Left lung (tissue), 10 donors: ENCODE measurements around the gene BCO2. TPM values are rescaled to one million over a fixed set of nuclear protein-coding genes. Genes with fewer than 3 reads are reported as not detected.

Source experiments
- ATAC-seq: fragments of 200-7000 bp; cut with Tn5 transposase; one replicate; pipeline ENCODE4 v1.9.1; 2020; ENCODE audit warnings: moderate library complexity
- DNase-seq, 4 donors: peaks; one replicate each; pipeline ENCODE4 v3.0.0-alpha.2; 2013 to 2020
- H3K27ac ChIP-seq, 2 donors: fragments of 200-600 bp; sonication (generic) in 1 of 2; one replicate each; pipeline versions ENCODE4 v1.5.0 to v1.8.0; 2020 to 2021
- H3K27me3 ChIP-seq, 2 donors: fragments of 200-600 bp; sonication (generic) in 1 of 2; one replicate each; pipeline versions ENCODE4 v1.5.0 to v1.8.0; 2020 to 2021
- H3K36me3 ChIP-seq, 2 donors: fragments of 200-600 bp; sonication (generic) in 1 of 2; one replicate each; pipeline versions ENCODE4 v1.5.0 to v1.8.0; 2020 to 2021
- H3K4me1 ChIP-seq, 2 donors: fragments of 200-600 bp; one replicate each; pipeline ENCODE4 v1.8.0; 2021
- H3K4me3 ChIP-seq, 2 donors: fragments of 200-600 bp; sonication (generic) in 1 of 2; one replicate each; pipeline versions ENCODE4 v1.5.0 to v1.8.0; 2020 to 2021; ENCODE audit warnings: mild to moderate bottlenecking in 1 of 2
- H3K9me3 ChIP-seq, 2 donors: fragments of 200-600 bp; sonication (generic) in 1 of 2; one replicate each; pipeline versions ENCODE4 v1.5.0 to v1.8.0; 2020 to 2021
- CTCF ChIP-seq, 2 donors: fragments of 200-600 bp; sonication (generic) in 1 of 2; IDR thresholded peaks; one replicate each; pipeline versions ENCODE4 v1.5.0 to v1.8.0; 2021; ENCODE audit warnings: antibody characterized with exemption in 2 of 2
- intact Hi-C, 2 donors: fragments of 100-400 bp; cut with DNase I; formaldehyde crosslinking; loops; one replicate each; pipeline versions ENCODE4 v1.11.2 to v1.14.2; 2022
- polyA plus RNA-seq, 6 donors: library from polyadenylated mRNA; unstranded; fragments of 120-200 nt; gene quantifications; one replicate each; pipeline ENCODE4 v1.2.1, GENCODE V29; 2013; ENCODE audit not compliant: insufficient read length in 6 of 6
- total RNA-seq, 2 donors: library from RNA; stranded (reverse); fragmentation: NEBNext Ultra II Directional; extraction: Animal tissue kit (Norgen Biotek cat#: 25700); gene quantifications; one replicate each; pipeline ENCODE4 v1.2.1, GENCODE V29; 2021
- donor health status: DM: no; HTN: yes; CAD: no.
- donor health status: DM: no; HTN: no; CAD: no.

The BCO2 gene
- total and polyA plus RNA-seq, 8 donors = 3.3 to 11.8 (median 9.4) TPM

GRCh38 chr11:112222303-112222702 lies 47.0 kb downstream of the BCO2 start:
- Histone ChIP-seq H3K27ac (no peak overlapping the region), H3K27me3 (no peaks in the 10 kb centered on the region), H3K36me3 (no peaks in the 10 kb centered on the region), H3K4me1 (peaks cover 2 to 6% of the 10 kb centered on the region in 2 donors), H3K4me3 (no peak overlapping the region), H3K9me3 (no peaks in the 10 kb centered on the region)
- no peak for DNase-seq
- TF ChIP-seq CTCF (IDR thresholded peaks at IDR 0.05) = no peak
- ATAC-seq = no peak
- intact Hi-C loops = no loop called here

GRCh38 chr11:112223121-112223520 lies 47.8 kb downstream of the BCO2 start:
- Histone ChIP-seq H3K4me3 (no peak overlapping the region), H3K27me3 (no peaks in the 10 kb centered on the region), H3K27ac (no peak overlapping the region), H3K4me1 (peaks cover 6 to 14% of the 10 kb centered on the region in 2 donors), H3K36me3 (no peaks in the 10 kb centered on the region), H3K9me3 (no peaks in the 10 kb centered on the region)
- no peak for DNase-seq
- ATAC-seq = no peak
- TF ChIP-seq CTCF (IDR thresholded peaks at IDR 0.05) = no peak
- intact Hi-C loops = no loop called here

GRCh38 chr11:112223754-112224532 lies 48.6 kb downstream of the BCO2 start:
- H3K9me3 ChIP-seq = no peaks in the 10 kb centered on the region
- H3K36me3 ChIP-seq = no peaks in the 10 kb centered on the region
- H3K27ac ChIP-seq = no peak overlapping the region
- TF ChIP-seq CTCF (IDR thresholded peaks at IDR 0.05) = no peak
- H3K27me3 ChIP-seq = no peaks in the 10 kb centered on the region
- H3K4me1 ChIP-seq = peaks cover 6 to 20% of the 10 kb centered on the region in 2 donors
- intact Hi-C loops = no loop called here
- ATAC-seq (no peak), DNase-seq (no peak)
- H3K4me3 ChIP-seq = no peak overlapping the region

GRCh38 chr11:112225753-112226061 lies 50.4 kb downstream of the BCO2 start:
- H3K9me3 ChIP-seq = no peaks in the 10 kb centered on the region
- ATAC-seq = no peak
- H3K36me3 ChIP-seq = peaks cover 0 to 15% of the 10 kb centered on the region in 2 donors
- intact Hi-C loops = no loop called here
- peaks cover 6 to 20% of the 10 kb centered on the region in 2 donors for H3K4me1 ChIP-seq
- peak overlapping the region; percentile 96 for H3K27ac ChIP-seq
- peak overlapping the region; percentile 67 to 79 for H3K4me3 ChIP-seq
- H3K27me3 ChIP-seq = no peaks in the 10 kb centered on the region
- no peak for DNase-seq
- TF ChIP-seq CTCF (IDR thresholded peaks at IDR 0.05) = no peak

GRCh38 chr11:112226062-112226830 lies 50.9 kb downstream of the BCO2 start, which contains the start of gene PTS:
Gene PTS, plus strand, starts transcription at chr11:112226428. Its CDS starts 16 bp downstream, at chr11:112226444.
- Histone ChIP-seq H3K9me3 (no peaks in the 10 kb centered on the region), H3K4me3 (peak within 1 kb of the TSS; percentile 67 to 79), H3K27me3 (no peaks in the 10 kb centered on the region), H3K27ac (peak within 1 kb of the TSS; percentile 96), H3K36me3 (peaks cover 0 to 20% of the 10 kb centered on the region in 2 donors), H3K4me1 (peaks cover 6 to 20% of the 10 kb centered on the region in 2 donors)
- no peak for TF ChIP-seq CTCF (IDR thresholded peaks at IDR 0.05)
- peak; percentile 91 to 96 (median 92) for DNase-seq
- ATAC-seq = peak; percentile 98
- intact Hi-C loops = no loop called here
